ENCODE results near the gene ABCA9.

ABCA9 gene

DNA sequence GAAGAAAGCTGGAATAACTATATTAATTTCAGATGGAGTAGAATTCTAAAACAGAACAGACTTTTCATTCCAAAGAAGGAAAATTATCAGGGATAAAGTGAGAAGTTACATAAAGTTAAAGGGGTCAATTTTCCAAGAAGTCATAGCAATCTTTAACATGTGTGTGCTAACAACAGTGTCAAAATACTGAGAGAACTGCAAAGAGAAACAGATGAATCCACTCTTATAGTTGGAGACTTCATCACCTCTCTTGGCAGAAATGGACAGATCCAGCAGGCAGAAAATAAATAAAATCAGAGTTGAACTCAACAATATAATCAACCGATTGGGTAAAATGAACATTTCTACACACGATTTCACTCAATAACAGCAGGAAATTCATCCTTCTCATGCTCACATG, 5.4 kb downstream of the ABCA9 start:
- no peak for DNase-seq
- no peaks in the 10 kb centered on the region for H3K27me3 ChIP-seq
- no peaks in the 10 kb centered on the region for H3K4me1 ChIP-seq
- no peaks in the 10 kb centered on the region for H3K9me3 ChIP-seq
- no peaks in the 10 kb centered on the region for H3K36me3 ChIP-seq
- TF ChIP-seq, protein P1, sequence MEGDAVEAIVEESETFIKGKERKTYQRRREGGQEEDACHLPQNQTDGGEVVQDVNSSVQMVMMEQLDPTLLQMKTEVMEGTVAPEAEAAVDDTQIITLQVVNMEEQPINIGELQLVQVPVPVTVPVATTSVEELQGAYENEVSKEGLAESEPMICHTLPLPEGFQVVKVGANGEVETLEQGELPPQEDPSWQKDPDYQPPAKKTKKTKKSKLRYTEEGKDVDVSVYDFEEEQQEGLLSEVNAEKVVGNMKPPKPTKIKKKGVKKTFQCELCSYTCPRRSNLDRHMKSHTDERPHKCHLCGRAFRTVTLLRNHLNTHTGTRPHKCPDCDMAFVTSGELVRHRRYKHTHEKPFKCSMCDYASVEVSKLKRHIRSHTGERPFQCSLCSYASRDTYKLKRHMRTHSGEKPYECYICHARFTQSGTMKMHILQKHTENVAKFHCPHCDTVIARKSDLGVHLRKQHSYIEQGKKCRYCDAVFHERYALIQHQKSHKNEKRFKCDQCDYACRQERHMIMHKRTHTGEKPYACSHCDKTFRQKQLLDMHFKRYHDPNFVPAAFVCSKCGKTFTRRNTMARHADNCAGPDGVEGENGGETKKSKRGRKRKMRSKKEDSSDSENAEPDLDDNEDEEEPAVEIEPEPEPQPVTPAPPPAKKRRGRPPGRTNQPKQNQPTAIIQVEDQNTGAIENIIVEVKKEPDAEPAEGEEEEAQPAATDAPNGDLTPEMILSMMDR (IDR thresholded peaks at IDR 0.05; ENCODE audit: low read depth, low read length) = no peak
- no peak overlapping the region for H3K4me3 ChIP-seq (ENCODE audit: low read depth, low read length)

DNA sequence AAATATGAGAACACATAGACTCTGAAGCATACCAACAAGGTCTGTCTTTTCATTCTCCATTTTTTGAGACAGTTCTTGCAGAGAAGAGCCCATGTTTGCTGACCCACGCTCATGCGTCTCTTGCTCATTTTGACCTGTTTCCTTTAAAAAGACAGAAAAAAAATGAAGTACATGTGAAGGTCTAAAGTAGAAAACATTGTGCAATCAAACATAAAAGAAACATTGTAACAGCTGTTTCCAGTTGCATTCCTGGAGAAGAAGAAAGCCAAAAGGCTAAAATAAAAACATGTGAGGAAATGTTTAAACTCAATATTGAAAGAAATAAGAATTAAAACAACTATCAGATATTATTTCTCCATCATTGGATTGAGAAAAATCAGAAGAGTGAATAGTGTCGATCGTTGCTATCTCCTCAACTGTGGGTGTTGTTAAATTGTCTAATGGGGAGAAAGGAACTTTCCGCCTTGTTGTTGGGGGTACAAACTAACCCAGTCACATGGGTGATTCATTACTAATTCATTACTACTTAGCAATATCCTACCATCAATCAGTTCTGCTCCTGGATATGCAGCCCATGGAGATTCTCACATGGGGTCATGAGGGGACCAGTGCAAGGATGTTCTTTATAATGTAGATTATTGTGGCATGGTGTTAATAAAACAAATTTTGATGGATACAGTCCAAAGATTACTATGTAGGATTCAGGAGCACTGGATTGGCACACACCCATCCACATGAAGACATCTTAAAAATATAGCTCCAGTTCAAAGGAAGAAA, 9.5 kb downstream of the ABCA9 start:
- Histone ChIP-seq H3K36me3 (no peaks in the 10 kb centered on the region), H3K4me1 (no peaks in the 10 kb centered on the region), H3K9me3 (no peaks in the 10 kb centered on the region), H3K27me3 (no peaks in the 10 kb centered on the region), H3K4me3 (ENCODE audit: low read depth, low read length) (no peak overlapping the region)
- DNase-seq = no peak
- TF ChIP-seq, protein P1 (IDR thresholded peaks at IDR 0.05; ENCODE audit: low read depth, low read length) = no peak

DNA sequence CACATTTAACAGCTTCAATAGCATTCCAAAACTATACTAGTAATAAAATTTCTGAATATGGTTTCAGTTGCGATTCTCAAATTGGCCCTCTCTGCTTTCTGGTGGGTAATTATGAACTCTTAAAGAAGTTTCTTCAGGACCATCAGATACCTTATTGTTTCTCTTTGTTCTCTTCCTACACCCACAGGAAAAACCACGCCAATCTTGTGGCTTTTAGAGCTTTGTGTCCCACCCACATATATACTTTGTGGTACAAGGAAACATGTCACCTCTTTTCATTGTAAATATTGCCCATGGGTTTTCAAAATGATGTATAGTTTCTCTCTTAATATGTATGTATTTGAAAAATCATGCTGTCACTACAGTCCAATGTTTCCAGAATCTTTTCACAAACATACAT, 12.1 kb downstream of the ABCA9 start:
- H3K27me3 ChIP-seq = no peaks in the 10 kb centered on the region
- no peaks in the 10 kb centered on the region for H3K4me1 ChIP-seq
- no peaks in the 10 kb centered on the region for H3K36me3 ChIP-seq
- TF ChIP-seq, protein P1 (IDR thresholded peaks at IDR 0.05; ENCODE audit: low read depth, low read length) = no peak
- no peak overlapping the region for H3K4me3 ChIP-seq (ENCODE audit: low read depth, low read length)
- DNase-seq = no peak
- H3K9me3 ChIP-seq = no peaks in the 10 kb centered on the region

DNA sequence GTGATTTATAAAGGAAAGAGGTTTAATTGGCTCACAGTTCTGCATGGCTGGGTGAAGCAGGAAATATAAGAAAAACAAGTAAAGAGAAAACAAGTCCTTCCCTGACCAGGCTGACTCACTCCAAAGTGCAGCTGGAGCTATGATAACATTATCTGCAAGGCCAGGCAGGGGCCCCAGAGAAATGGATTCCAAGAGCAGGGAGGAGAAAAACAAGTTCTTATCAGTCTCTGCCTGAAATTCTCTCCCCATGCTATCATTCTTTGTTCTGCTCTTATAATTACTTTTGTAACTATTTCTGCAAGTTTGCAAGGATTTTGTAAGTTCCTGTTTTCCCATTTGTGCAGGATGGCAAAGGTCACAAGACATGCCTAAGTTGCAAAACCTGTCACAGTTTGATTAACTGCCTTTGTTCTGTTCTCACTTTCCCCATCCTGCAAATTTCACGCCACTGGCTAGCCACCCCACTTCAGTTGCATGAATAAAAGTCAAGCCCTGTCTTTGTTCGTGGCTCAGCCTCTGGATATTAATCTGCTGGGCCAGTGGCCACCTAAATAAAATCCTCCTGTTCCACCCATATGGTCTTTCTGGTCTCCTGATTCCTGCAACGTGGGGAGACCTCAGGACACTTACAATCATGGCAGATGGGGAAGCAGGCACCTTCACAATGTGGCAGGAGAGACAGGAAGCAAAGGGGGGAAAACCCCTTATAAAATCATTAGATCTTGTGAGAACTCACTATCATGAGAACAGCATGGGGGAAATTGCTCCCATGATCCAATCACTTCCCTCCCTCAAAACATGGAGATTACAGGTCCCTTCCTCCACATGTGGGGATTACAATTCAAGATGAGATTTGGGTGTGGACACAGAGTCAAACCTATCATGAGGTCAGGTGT, 13.1 kb downstream of the ABCA9 start:
- no peaks in the 10 kb centered on the region for H3K4me1 ChIP-seq
- no peaks in the 10 kb centered on the region for H3K9me3 ChIP-seq
- no peaks in the 10 kb centered on the region for H3K27me3 ChIP-seq
- TF ChIP-seq, protein P1 (IDR thresholded peaks at IDR 0.05; ENCODE audit: low read depth, low read length) = no peak
- no peak for DNase-seq
- H3K4me3 ChIP-seq (ENCODE audit: low read depth, low read length) = no peak overlapping the region
- no peaks in the 10 kb centered on the region for H3K36me3 ChIP-seq

DNA sequence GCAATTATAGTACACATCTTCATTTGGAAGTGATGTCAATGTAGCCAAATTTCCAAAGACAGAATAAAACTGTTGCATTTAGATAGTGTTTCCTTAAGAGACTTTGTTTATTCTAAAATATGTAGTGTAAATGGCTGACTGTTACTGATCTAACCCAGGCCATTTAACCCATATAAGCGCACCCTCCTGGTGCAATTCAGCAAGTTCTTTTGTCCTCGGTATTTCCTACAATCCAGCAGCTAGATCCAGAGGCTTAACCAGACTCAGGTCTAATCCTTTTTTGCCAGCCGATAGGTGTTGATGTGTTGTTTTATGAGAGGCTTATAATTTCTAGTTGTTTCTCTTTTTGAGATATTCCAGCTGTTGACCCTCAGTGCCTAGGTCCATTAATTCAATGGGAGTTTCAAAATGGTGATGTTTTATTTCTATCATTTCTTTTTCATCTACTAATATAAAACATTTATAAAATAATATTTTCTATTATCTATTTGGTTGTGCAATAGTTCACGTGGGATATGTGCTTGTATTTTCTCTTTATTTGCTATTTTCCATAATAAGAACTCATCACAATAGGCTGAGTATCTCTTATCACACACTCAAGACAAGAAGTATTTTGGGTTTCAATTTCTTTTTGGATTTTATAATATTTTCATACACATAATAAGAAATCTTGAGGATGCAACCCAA, 14.5 kb downstream of the ABCA9 start:
- Histone ChIP-seq H3K4me1 (no peaks in the 10 kb centered on the region), H3K36me3 (no peaks in the 10 kb centered on the region), H3K27me3 (no peaks in the 10 kb centered on the region), H3K9me3 (no peaks in the 10 kb centered on the region), H3K4me3 (ENCODE audit: low read depth, low read length) (no peak overlapping the region)
- DNase-seq = no peak
- TF ChIP-seq, protein P1 (IDR thresholded peaks at IDR 0.05; ENCODE audit: low read depth, low read length) = no peak

Data from BE2C (cell line).